ENCODE results near the gene TACR2.

The TACR2 gene

GRCh38 chr10:69416695-69417094 lies at the start of gene TACR2:
TSS of gene TACR2 (minus strand) at chr10:69416918. CDS start at chr10:69416323, 595 bp downstream.
- no peak for DNase-seq (ENCODE audit: low read depth in 2 of 3, low spot score in 2 of 3)

- no peak for DNase-seq (ENCODE audit: low read depth in 2 of 3, low spot score in 2 of 3)
These were observed 49.4 kb upstream of the TACR2 start for GRCh38 chr10:69466158-69466490.

DNA sequence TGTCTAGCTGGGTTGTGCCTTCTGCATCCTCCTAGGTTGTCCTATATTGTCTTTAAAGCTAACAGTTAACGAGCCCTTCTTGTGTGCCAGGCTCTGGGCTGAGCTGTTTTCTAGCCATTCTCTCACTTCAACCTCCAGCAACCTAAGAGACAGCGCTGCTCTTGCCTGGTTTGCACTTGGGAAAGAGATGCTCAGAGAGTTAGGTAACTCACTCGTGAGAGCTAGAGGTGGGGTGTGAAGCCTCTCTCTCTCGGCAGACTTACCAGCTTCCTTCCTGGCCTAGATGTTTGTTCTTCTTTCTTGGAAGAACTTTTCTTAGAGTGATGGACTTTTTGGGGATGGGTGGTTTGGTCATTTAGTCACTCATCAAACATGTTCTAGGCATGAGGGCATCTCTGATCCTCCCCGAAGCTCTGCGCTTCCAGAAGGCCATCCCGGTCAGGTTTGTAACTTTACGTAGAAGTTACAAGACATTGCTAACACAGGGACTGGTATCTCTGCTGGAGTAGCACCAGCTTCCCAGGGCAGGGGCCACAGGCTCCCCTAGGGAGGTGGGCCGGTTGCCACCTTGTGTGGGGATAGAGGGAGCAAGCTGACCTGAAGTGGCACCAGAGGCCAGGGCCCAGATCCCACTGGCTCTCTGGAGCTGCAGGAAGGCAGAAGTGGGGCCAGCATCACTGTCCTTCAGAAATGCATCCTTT lies 48.9 kb upstream of the TACR2 start:
- DNase-seq (ENCODE audit: low read depth in 2 of 3, low spot score in 2 of 3): no peak

GRCh38 chr10:69464801-69465401 lies 48.2 kb upstream of the TACR2 start:
- DNase-seq (ENCODE audit: low read depth in 2 of 3, low spot score in 2 of 3): no peak

DNA sequence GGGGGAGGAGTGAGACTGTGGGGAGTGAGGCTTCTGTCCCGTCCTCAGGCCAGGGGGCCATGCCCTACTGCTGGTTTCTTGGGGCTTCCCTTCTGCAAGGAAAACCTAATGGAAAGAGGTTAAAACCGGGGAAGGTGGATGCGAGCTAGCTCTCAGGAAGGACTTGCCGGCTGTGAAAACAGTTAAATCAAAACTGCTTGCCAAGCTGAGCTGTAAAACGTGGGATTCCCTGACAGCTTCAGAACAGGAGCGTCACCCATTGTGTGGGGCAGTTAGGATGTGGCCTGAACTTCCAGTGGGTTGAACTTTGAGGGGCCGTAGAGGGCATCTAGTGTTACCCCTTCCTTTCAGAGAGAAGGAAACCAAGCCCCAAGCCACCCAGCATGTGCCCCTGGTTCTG lies 47.7 kb upstream of the TACR2 start:
- DNase-seq (ENCODE audit: low read depth in 2 of 3, low spot score in 2 of 3): no peak

- no peak for DNase-seq (ENCODE audit: low read depth in 2 of 3, low spot score in 2 of 3)
These were observed 47.2 kb upstream of the TACR2 start for GRCh38 chr10:69463886-69464285.

GRCh38 chr10:69461243-69462025 lies 44.7 kb upstream of the TACR2 start:
- no peak for DNase-seq (ENCODE audit: low read depth in 2 of 3, low spot score in 2 of 3)

- DNase-seq (ENCODE audit: low read depth in 2 of 3, low spot score in 2 of 3): no peak
These were observed 44.0 kb upstream of the TACR2 start for GRCh38 chr10:69460576-69461242.

- DNase-seq (ENCODE audit: low read depth in 2 of 3, low spot score in 2 of 3): no peak
These were observed 43.3 kb upstream of the TACR2 start for GRCh38 chr10:69459893-69460575.

GRCh38 chr10:69459101-69459790 lies 42.5 kb upstream of the TACR2 start:
- DNase-seq (ENCODE audit: low read depth in 2 of 3, low spot score in 2 of 3): no peak

DNA sequence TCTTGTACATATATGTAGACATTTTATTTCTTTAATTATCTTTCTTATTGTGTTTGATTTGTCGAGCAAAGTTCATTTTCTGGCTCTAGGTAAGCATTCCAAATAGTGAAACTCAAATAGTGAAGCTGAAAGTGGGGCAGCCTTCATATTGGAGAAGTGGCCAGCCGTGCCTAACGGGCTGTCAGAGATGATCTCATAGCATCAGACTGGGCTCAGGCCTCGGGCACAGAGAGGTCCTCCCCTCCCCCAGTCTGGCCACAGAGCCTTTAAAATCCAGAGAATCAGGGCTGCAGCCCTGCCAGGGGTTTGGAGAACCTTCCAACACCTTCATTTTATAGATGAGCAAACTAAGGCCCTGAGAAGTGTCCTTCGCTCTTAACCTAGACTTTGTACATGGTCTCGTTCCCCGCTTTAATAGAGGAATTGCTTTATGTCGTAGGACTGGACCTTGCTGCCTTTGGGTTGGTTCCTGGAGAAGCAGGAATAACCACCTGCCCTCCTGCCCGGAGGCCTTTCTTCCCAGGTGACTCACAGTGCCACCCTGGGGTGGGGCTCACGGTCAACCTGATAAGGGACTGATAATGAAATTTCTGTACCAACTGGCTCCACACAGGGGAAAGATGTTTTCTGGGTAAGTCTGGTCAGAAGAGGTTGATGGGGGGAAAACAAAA lies 41.8 kb upstream of the TACR2 start:
- DNase-seq (ENCODE audit: low read depth in 2 of 3, low spot score in 2 of 3): no peak

- DNase-seq (ENCODE audit: low read depth in 2 of 3, low spot score in 2 of 3): no peak
These were observed 41.1 kb upstream of the TACR2 start for GRCh38 chr10:69457771-69458237.

DNA sequence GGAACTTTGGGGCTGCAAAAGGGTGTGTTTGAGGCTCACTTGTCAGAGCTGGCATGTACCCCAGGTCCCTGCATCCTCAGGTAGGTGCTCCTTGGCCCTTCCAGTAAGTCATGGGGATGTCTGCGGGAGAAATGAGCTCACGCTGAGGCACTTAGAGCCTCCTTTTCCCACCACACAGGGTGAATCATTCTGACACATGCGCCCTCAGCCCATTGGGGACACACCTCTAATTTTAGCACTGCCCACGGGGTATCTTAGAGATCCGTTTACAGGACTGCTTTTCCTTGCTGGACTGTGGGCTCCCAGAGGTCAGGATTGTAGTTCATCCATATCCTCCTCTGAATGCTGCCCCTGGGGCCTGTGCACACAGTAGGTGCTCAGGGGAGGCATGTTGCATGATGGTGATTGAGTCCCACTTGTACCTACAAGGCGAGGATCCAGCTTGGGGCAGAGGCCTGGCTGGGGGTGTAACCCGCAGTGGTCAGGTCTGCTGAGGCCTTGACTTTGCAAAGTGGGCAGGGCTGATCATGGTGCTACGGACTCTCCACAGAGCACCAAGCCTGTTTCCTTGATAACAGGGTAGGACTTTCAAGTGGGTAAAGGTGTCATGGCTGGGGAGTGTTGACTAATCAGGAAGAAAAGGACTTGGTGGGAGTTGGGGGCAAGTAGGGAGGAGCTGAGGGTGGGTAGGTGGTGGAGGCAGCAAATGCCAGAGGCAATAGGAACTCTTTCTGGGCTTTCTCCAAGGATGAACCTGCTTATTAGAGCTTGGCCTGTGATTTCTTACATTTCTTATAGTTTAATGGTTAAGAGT lies 40.4 kb upstream of the TACR2 start:
- no peak for DNase-seq (ENCODE audit: low read depth in 2 of 3, low spot score in 2 of 3)

DNA sequence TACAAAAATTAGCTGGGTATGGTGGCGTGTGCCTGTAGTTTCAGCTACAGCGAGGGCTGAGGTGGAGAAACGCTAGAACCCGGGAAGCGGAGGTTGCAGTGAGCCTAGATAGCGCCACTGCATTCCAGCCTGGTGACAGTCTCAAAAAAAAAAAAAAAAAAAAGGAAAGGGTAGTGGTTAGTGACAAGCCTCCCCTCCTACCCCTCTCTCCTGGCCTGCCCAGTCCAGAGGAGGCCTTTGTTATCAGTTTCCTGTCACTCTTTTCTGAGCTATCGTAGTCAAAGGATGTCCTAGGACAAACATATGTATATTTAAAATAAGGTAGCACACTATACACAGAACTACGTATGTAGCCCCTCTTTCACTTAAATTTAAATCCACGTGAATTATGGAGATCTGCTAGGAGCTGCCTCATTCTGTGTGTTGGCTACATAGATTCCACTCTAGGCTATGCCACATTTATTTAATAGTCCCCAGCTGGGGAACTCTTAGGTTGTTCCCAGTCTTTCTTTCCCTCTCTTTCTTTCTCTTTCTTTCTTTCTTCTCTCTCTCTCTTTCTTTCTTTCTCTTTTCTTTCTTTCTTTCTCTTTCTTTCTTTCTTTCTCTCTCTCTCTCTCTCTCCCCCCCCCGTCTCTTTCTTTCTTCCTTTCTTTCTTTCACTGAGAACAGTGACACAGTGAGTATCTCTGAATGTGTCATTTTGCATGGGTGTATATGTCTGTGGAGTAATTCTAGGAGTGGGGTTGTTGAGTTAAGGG lies 38.5 kb upstream of the TACR2 start:
- DNase-seq (ENCODE audit: low read depth in 2 of 3, low spot score in 2 of 3): no peak

GRCh38 chr10:69453795-69454194 lies 37.1 kb upstream of the TACR2 start:
- DNase-seq (ENCODE audit: low read depth in 2 of 3, low spot score in 2 of 3): no peak

- no peak for DNase-seq (ENCODE audit: low read depth in 2 of 3, low spot score in 2 of 3)
These were observed 36.1 kb upstream of the TACR2 start for GRCh38 chr10:69452676-69453415.

GRCh38 chr10:69451784-69452251 lies 35.1 kb upstream of the TACR2 start:
- DNase-seq (ENCODE audit: low read depth in 2 of 3, low spot score in 2 of 3): no peak

Measured in activated CD8-positive, alpha-beta memory T cell treated with anti-CD3 and anti-CD28 coated beads for 48 hours (primary cell).